GDM1 (cell line): ENCODE measurements around the gene CRYAB.

ENCODE experiments used
- DNase-seq: peaks from one replicate; lab custom pipeline; 2025; lab: John Stamatoyannopoulos, UW

CRYAB gene, protein sequence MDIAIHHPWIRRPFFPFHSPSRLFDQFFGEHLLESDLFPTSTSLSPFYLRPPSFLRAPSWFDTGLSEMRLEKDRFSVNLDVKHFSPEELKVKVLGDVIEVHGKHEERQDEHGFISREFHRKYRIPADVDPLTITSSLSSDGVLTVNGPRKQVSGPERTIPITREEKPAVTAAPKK

GRCh38 chr11:111911563-111912401 is at the start of gene CRYAB:
TSS of gene CRYAB (minus strand) at chr11:111911770. CDS start at chr11:111911724, 46 bp downstream.
- no peak for DNase-seq

GRCh38 chr11:111960916-111961315 is 49.3 kb upstream of the CRYAB start:
- no peak for DNase-seq

- DNase-seq: no peak
Measured at GRCh38 chr11:111957663-111958444, 46.3 kb upstream of the CRYAB start.

GRCh38 chr11:111954154-111954553 is 42.6 kb upstream of the CRYAB start:
- no peak for DNase-seq

- no peak for DNase-seq
Measured at GRCh38 chr11:111951565-111951964, 40.0 kb upstream of the CRYAB start.

DNA sequence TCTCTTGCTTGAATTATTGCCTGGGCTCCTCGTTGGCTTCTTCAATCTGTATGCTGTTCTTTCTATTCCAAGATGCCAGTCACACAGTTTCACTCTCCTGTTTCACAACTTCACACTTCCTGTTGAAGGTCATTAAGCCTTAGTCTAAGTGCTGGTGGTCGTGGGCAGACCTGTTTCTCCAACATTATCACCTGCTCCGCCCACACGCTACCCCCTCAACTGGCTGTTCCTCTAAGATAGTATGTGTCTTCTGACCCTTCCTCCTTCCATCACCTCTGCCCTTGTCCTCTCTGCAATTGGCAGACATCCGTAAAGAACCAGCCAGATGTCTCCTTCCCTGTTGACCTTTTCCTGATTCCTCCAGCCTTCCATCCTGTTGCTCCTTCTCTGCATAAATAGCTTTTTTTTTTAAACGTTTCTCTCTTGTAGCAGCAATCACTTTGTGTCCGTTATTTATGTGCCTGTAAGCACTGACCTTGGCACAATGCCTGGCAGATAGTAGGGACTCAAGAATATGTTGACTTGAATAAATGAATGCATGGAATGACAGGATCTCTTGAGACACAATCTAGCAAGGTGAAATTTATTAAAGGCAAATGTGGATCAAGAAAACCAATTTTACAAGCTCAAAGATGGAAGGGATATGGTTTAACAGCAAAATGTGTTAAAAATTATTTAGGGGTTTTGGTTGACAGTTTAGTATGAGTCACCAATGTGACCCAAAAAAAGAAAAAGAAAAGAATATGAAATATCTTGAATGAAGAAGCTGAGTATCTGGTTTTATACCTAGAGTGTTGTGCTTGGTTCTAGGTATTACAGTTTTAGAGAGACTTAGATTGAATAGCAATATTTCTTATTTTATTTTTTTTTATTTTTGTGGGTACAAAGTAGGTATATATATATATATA is 38.2 kb upstream of the CRYAB start:
- no peak for DNase-seq

GRCh38 chr11:111947143-111947542 is 35.6 kb upstream of the CRYAB start:
- no peak for DNase-seq

GRCh38 chr11:111946499-111946898 is 34.9 kb upstream of the CRYAB start:
- DNase-seq: no peak

GRCh38 chr11:111945198-111945597 is 33.6 kb upstream of the CRYAB start:
- DNase-seq: no peak

GRCh38 chr11:111944651-111945051 is 33.1 kb upstream of the CRYAB start:
- DNase-seq: no peak

DNA sequence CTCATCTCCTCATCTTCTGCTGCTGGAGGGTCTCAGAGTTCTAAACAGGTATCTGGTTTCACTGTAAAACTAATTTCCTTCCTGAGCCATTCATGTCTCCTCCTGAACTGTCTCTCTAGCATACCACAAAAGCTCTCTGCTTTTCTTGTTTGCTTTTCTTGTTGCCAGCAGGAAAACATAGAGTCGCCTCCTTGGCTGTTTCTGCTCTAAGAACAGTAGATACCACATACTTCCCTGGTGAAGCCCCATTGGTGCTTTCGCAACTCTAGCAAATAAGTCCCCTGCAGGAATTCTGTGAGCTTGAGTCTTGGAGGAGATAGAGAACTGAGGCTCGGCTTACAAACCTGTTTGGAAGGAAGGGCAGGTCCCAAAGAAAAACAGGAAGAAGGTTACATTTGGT is 32.6 kb upstream of the CRYAB start:
- DNase-seq: no peak

GRCh38 chr11:111942829-111943228 is 31.3 kb upstream of the CRYAB start:
- no peak for DNase-seq

DNA sequence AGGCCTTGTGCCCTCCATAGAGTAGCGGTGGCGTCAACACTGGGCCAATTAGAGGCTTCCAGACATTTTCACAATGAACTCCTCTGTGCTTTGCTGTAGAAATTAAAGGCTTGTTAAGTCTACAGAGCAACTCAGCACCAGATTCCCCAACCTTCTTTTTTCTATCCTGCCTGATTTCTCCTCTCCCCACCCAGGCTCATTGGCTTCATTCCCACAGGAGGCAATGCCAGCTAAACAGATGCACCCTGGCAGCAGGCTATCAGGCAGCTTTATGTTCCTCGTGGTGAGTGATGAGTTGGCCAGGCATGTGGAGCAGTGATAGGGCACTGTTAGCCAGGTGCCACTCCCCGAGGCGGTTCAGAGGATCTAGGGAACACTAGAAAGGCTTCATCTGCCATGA is 30.4 kb upstream of the CRYAB start:
- no peak for DNase-seq

GRCh38 chr11:111939836-111940604 is 28.4 kb upstream of the CRYAB start:
- DNase-seq: no peak

GRCh38 chr11:111938687-111939160 is 27.2 kb upstream of the CRYAB start:
- DNase-seq: peak; percentile 48

DNA sequence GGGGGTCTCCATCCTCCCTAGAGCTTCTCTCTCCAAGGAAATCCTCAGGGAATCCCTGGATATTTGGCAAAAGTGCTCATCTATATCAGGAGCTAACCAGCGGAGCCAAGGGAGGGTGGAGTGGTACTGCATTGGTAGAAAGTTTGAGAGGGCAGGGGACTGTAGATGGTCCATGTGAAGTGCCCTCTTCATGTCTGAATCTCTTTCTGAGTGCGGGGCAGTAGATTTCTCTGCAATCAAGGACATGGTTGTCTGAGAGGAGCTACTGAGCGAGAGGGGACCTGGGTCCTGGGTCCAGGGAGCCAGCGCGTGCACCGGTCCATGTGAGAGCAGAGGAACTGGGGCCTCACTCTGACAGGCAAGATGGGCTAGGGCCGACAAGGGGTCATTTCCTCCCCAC is 26.3 kb upstream of the CRYAB start:
- DNase-seq: no peak

GRCh38 chr11:111937461-111937769 is 25.8 kb upstream of the CRYAB start:
- no peak for DNase-seq

DNA sequence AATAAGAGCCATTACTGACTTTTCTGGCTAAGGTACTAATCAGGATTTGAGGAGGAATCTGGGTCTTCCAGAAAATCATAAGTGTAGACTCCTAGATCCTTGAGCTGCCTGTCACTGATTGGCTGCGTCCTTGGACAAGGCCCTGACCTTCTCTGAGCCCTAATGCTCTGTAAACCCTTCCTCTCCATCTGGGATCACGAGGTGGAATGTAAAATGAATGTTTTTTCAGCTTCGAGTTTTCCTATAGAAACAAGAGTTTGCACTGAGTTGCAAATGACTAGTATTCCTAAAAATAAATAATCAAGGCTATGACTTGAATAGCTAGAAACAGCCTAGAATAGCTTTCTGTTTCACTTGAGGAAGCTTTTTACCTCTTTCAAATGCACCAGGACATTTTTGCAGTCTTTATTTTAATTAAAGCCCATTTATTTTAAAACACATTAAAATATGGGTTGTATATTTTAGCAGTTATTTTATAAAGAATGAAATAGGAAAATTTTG is 24.5 kb upstream of the CRYAB start:
- DNase-seq: no peak

DNA sequence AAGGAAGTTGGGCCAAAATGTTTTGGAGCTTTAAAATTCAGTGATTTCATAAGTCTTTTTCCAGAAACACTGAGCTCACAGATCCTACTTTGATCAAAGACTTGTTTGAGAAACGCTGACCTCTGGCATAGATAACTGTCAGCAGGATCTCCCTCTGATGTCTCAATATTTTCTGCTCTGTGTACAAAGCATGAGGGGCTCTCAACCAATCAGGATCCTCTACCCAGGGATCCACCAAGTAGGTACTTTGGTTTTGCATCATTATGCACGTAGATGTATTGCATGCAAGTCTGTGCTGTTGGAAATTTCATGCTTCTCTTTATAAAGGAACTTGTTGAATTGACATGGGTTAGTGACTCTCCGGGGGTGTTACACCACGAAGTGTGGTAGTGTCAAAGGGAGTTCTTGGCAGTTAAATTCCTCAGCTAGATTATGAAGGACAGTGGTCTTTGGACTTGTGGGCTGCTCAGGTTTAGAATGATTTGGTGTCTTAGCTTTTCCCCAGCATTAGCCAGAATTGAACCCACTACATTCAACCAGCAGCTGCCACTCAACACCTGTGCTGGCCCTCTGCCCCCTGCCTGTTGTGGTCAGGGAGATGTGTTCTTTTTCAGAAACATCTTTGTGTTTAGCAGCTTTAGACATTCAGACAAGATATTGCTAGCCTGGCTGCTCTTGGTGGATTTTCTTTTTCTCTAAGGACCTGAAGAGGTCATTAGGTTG is 23.9 kb upstream of the CRYAB start:
- no peak for DNase-seq

GRCh38 chr11:111934306-111934705 is 22.7 kb upstream of the CRYAB start:
- no peak for DNase-seq
